Upper lobe of left lung (tissue), 6 donors: ENCODE measurements around the gene TCF12. TPM values are rescaled to one million over a fixed set of nuclear protein-coding genes. Genes with fewer than 3 reads are reported as not detected.

Experiments
- ATAC-seq, 2 donors: fragments of 200-7000 bp; cut with Tn5 transposase; one replicate each; pipeline ENCODE4 v1.9.1; 2022; ENCODE audit warnings: mild to moderate bottlenecking in 2 of 2, moderate library complexity in 2 of 2; ENCODE audit not compliant: low FRiP score in 2 of 2
- DNase-seq, 2 donors: peaks; one replicate each; pipeline ENCODE4 v3.0.0-alpha.2; 2019 to 2020
- H3K27ac ChIP-seq, 4 donors: fragments of 200-600 bp; sonication (generic); one replicate each; pipeline ENCODE4 v1.5.1; 2016 to 2019
- H3K27me3 ChIP-seq, 4 donors: fragments of 200-600 bp; sonication (generic); one replicate each; pipeline ENCODE4 v1.5.1; 2017 to 2019
- H3K36me3 ChIP-seq, 4 donors: fragments of 200-600 bp; sonication (generic); one replicate each; pipeline ENCODE4 v1.5.1; 2016 to 2019
- H3K4me1 ChIP-seq, 4 donors: fragments of 200-600 bp; sonication (generic); one replicate each; pipeline ENCODE4 v1.5.1; 2018 to 2019
- H3K4me3 ChIP-seq, 4 donors: fragments of 200-600 bp; sonication (generic); one replicate each; pipeline ENCODE4 v1.5.1; 2017 to 2019; ENCODE audit warnings: mild to moderate bottlenecking in 2 of 4, moderate library complexity in 1 of 4
- H3K9me3 ChIP-seq, 4 donors: fragments of 200-600 bp; sonication (generic); one replicate each; pipeline ENCODE4 v1.5.1; 2018 to 2019
- EP300 ChIP-seq, 4 donors: sonication (generic); formaldehyde crosslinking; IDR thresholded peaks; one replicate each; pipeline ENCODE4 v1.5.1; 2017; ENCODE audit warnings: antibody characterized with exemption in 4 of 4, control low read depth in 2 of 4
- POLR2A ChIP-seq, 4 donors: fragments of 450-650 bp; IDR thresholded peaks; one replicate each; pipeline ENCODE4 v1.5.1; 2016 to 2017; ENCODE audit warnings: antibody characterized with exemption in 4 of 4, mild to moderate bottlenecking in 2 of 4
- POLR2AphosphoS5 ChIP-seq, 2 donors: sonication (generic); formaldehyde crosslinking; IDR thresholded peaks; one replicate each; pipeline ENCODE4 v1.5.1; 2017; ENCODE audit warnings: antibody characterized with exemption in 2 of 2
- WGBS, 2 donors: methylation state at CpG; one replicate each; pipeline ENCODE4 v1.1.5; 2017 to 2018; 5-methylcytosine and 5-hydroxymethylcytosine counted together
- total RNA-seq, 6 donors: library from RNA; depleted of rRNA in 4 of 6; stranded (reverse); fragments of >200 nt in 4 of 6; gene quantifications; one replicate each; pipeline versions ENCODE4 v1.1.0 to v1.2.1, GENCODE V29; 2016 to 2021
- TF ChIP-seq, protein P1 (sequence below), 6 experiments: fragments of 450-650 bp in 4 of 6; fragments of 200-600 bp in 2 of 6; sonication (generic) in 2 of 6; IDR thresholded peaks; one replicate each; pipeline ENCODE4 v1.5.1; 2016 to 2019; ENCODE audit warnings: antibody characterized with exemption in 6 of 6
- donor health status: DM: no; HTN: no; CAD: no; lungs with moderate emphysema.
- donor health status: DM: no; HTN: yes; CAD: no; lungs with severe emphysema.

TCF12 gene
- total RNA-seq, 6 donors from 2014 or later = 74.5 to 257 (median 103) TPM

DNA sequence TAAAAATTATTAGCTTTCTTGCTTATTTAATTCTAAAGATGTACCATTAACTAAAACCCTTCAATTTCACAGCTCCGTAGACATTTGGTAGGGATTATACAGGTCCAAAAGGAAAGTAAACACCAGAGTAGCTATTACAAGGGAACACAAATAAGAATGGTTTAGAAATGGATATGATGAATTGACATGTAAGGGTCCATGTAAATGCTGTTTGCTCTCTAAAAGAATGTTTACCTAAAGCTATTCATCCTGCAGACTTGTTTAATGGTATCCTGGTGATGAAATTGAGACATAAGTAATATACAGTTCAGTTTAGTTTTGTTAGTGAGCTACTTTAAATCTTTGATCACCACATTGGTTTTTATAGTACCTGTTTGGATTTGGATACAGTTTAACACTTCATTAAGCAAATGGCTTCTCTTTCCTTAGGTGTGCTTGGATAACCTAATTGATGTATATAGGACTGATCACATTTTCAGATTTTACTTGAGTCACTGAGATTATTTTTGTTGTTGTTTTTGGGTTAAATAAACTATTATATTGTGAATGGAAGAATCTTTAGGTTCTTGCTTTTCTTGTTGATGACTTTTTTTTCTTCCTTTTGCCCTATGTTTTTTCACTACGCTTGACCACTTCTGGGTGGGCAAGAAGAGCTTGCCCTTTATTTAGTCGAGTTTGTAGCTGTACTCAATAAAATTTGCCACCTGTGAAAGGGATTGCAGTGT is 115.4 kb downstream of the TCF12 start:
- Histone ChIP-seq H3K4me3 (no peak overlapping the region), H3K27me3 (no peaks in the 10 kb centered on the region), H3K9me3 (no peaks in the 10 kb centered on the region), H3K4me1 (peaks cover 7 to 26% (median 18%) of the 10 kb centered on the region in 4 donors), H3K36me3 (no peaks in the 10 kb centered on the region), H3K27ac (no peak overlapping the region)
- TF ChIP-seq POLR2AphosphoS5 (IDR thresholded peaks at IDR 0.05) (no peak), POLR2A (IDR thresholded peaks at IDR 0.05) (no peak), EP300 (IDR thresholded peaks at IDR 0.05) (no peak)
- TF ChIP-seq, protein P1, sequence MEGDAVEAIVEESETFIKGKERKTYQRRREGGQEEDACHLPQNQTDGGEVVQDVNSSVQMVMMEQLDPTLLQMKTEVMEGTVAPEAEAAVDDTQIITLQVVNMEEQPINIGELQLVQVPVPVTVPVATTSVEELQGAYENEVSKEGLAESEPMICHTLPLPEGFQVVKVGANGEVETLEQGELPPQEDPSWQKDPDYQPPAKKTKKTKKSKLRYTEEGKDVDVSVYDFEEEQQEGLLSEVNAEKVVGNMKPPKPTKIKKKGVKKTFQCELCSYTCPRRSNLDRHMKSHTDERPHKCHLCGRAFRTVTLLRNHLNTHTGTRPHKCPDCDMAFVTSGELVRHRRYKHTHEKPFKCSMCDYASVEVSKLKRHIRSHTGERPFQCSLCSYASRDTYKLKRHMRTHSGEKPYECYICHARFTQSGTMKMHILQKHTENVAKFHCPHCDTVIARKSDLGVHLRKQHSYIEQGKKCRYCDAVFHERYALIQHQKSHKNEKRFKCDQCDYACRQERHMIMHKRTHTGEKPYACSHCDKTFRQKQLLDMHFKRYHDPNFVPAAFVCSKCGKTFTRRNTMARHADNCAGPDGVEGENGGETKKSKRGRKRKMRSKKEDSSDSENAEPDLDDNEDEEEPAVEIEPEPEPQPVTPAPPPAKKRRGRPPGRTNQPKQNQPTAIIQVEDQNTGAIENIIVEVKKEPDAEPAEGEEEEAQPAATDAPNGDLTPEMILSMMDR (IDR thresholded peaks at IDR 0.05) = no peak
- no peak for ATAC-seq
- DNase-seq = no peak
- 71 to 76% methylated on average over 3 of the region's 3 CpGs for WGBS, 2 donors

DNA sequence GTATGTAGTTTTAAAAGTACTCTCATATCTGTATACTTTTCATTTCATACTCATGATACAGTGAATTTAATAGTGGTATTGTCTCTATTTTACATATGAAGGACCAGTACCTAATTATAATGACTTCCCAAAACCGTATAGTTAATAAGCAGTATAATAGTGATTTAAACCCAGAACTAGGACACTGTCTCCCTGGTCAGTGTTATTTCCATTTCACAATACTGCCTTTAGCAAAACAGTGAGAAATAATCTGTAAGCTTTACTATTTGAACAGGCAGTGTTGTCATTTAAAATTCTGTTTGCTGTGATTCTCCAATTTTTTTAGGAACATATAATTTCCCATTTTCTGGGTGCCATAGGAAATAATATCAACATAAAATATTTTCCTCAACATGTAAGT is 116.2 kb downstream of the TCF12 start:
- Histone ChIP-seq H3K27me3 (no peaks in the 10 kb centered on the region), H3K27ac (no peak overlapping the region), H3K4me3 (no peak overlapping the region), H3K36me3 (no peaks in the 10 kb centered on the region), H3K4me1 (peaks cover 7 to 29% (median 19%) of the 10 kb centered on the region in 4 donors), H3K9me3 (no peaks in the 10 kb centered on the region)
- no peak for DNase-seq
- 69 to 75% methylated on average over 1 of the region's 1 CpG for WGBS, 2 donors
- no peak for ATAC-seq
- TF ChIP-seq EP300 (IDR thresholded peaks at IDR 0.05) (no peak), POLR2A (IDR thresholded peaks at IDR 0.05) (no peak)

DNA sequence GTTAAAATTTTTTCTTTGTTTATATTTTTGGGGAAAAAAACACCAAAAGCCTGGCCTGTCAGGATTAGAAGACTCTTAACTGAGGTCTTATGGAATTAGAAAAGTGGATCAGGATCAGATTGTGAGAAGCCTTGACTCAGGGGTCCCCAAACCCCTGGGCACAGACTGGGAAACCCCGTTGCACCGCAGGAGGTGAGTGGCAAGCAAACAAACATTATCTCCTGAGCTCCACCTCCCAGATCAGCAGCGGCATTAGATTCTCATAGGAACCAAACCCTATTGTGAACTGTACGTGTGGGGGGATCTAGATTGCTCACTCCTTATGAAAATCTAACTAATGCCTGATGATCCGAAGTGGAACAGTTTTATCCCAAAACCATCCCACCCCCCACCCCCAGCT is 117.2 kb downstream of the TCF12 start:
- Histone ChIP-seq H3K4me1 (peaks cover 12 to 30% (median 20%) of the 10 kb centered on the region in 4 donors), H3K9me3 (no peaks in the 10 kb centered on the region), H3K4me3 (no peak overlapping the region), H3K27me3 (no peaks in the 10 kb centered on the region), H3K27ac (no peak overlapping the region), H3K36me3 (no peaks in the 10 kb centered on the region)
- TF ChIP-seq POLR2A (IDR thresholded peaks at IDR 0.05) = no peak
- DNase-seq (no peak), ATAC-seq (no peak)
- 73 to 78% methylated on average over 1 to 5 of the region's 5 CpGs for WGBS, 2 donors

DNA sequence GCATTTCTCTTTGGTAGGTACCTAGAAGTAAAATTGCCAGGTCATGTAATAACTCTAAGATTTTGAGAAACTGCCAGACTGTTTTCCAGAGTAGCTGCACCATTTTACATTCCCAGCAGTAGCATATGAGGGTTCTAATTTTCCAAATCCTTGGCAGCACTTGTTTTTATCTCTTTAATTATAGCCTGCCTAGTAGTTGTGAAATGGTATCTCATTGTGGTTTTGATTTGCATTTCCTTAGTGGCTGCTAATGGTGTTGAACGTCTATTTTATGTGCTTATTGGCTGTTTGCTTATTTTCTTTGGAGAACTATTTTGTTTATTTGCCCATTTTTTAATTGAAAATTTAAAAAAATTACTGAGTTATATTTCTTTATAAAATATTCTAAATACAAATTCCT is 117.9 kb downstream of the TCF12 start:
- WGBS, 2 donors = 10 to 26% methylated on average over 1 of the region's 1 CpG
- no peaks in the 10 kb centered on the region for H3K36me3 ChIP-seq
- TF ChIP-seq, protein P1 (IDR thresholded peaks at IDR 0.05) = no peak
- TF ChIP-seq EP300 (IDR thresholded peaks at IDR 0.05) (no peak), POLR2AphosphoS5 (IDR thresholded peaks at IDR 0.05) (no peak), POLR2A (IDR thresholded peaks at IDR 0.05) (no peak)
- H3K27me3 ChIP-seq = no peaks in the 10 kb centered on the region
- H3K9me3 ChIP-seq = no peaks in the 10 kb centered on the region
- DNase-seq = no peak
- ATAC-seq = no peak
- H3K27ac ChIP-seq = no peak overlapping the region
- H3K4me3 ChIP-seq = no peak overlapping the region
- H3K4me1 ChIP-seq = peaks cover 6 to 23% (median 14%) of the 10 kb centered on the region in 4 donors

DNA sequence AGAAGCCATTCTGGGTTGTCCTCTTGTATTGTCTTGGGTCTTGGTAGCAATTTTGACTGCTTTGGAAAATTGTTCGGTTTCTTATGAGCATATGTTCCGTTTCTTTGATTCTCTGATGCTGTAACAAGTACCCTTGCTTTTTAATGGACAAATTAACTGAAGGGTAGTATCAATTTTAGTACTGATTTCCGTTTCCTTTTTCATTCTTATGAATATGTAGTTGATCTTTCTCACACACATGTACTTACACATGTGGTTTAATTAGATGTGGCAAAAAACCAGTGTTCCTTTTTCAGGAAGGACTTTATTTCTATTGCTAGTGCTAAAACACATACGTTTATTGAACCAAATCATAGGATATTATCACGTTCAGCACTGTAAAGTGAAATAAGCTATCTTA is 119.1 kb downstream of the TCF12 start:
- no peak for ATAC-seq
- Histone ChIP-seq H3K4me1 (peaks cover 0 to 18% (median 11%) of the 10 kb centered on the region in 4 donors), H3K27ac (no peak overlapping the region), H3K9me3 (no peaks in the 10 kb centered on the region), H3K4me3 (no peak overlapping the region), H3K27me3 (no peaks in the 10 kb centered on the region), H3K36me3 (no peaks in the 10 kb centered on the region)
- DNase-seq = no peak
- TF ChIP-seq POLR2A (IDR thresholded peaks at IDR 0.05) (no peak), POLR2AphosphoS5 (IDR thresholded peaks at IDR 0.05) (no peak), EP300 (IDR thresholded peaks at IDR 0.05) (no peak)
- TF ChIP-seq, protein P1 (IDR thresholded peaks at IDR 0.05) = no peak
- WGBS, 2 donors = 84 to 87% methylated on average over 5 of the region's 5 CpGs

DNA sequence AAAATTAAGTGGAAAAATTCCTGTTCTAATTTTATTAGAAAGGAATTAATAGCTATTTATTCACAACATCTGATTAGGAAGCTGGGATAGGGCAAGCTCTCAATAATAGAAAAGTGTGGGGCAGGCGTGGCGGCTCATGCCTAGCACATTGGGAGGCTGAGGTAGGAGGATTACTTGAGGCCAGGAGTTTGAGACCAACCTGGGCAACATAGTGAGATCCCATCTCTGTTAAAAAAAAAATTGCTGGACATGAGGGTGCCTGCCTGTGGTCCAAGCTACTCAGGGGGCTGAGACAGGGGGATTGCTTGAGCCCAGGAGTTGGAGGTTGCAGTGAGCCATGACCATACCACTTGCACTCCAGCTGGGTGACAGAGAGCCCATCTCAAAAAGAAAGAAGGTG is 119.6 kb downstream of the TCF12 start:
- Histone ChIP-seq H3K9me3 (no peaks in the 10 kb centered on the region), H3K4me1 (peaks cover 0 to 18% (median 11%) of the 10 kb centered on the region in 4 donors), H3K36me3 (no peaks in the 10 kb centered on the region), H3K27ac (no peak overlapping the region), H3K27me3 (no peaks in the 10 kb centered on the region), H3K4me3 (no peak overlapping the region)
- ATAC-seq (no peak), DNase-seq (no peak)
- TF ChIP-seq, protein P1 (IDR thresholded peaks at IDR 0.05) = no peak
- no peak for TF ChIP-seq EP300 (IDR thresholded peaks at IDR 0.05)
- TF ChIP-seq POLR2AphosphoS5 (IDR thresholded peaks at IDR 0.05) = no peak
- TF ChIP-seq POLR2A (IDR thresholded peaks at IDR 0.05) = no peak
- 96 to 98% methylated on average over 2 of the region's 2 CpGs for WGBS, 2 donors
